ENCODE measurements around the gene IFFO2. TPM values are rescaled to one million over a fixed set of nuclear protein-coding genes. Genes with fewer than 3 reads are reported as not detected.

The IFFO2 gene
- total RNA-seq, 1 donor: 3.3 TPM

DNA sequence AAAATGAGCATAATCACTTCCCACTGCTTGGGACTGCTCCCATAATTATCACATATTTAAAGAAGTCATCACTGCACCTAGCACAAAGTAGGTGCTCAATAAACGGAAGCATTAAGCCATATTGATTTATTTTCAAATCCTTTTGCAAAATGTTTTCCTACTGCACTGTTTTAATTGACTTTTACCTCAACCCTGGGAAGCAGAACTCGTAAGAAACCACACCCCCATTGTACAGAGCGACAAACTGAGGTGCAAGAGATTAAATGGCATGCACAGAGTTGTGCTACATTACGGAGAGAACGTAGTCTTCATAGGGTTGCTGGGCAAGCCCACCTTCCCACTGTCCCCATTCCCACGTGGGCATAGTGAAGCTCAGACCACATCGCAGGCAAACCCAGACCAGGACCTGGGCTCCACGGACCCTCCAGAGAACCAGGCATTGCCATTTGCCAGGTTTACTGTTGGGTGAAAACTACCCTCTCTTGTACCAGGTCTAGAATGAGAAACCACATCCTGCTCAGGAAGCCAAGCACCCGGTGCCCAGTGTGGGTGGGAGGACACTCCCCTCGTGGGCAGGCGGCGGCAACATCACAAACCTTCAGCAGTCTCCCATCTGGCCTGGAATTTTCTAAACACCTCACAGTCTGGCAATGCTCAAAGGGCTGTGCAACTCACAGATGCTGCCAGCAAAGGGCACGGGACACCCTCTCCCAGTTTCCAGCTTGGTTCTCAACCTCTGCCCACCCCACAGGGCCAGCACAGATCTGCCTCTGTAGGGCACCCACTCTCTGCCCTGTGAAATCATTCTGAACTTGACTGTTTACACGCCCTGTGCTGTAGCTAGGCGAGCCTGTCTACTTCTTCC, 8.2 kb downstream of the IFFO2 start:
- TF ChIP-seq, protein P1, sequence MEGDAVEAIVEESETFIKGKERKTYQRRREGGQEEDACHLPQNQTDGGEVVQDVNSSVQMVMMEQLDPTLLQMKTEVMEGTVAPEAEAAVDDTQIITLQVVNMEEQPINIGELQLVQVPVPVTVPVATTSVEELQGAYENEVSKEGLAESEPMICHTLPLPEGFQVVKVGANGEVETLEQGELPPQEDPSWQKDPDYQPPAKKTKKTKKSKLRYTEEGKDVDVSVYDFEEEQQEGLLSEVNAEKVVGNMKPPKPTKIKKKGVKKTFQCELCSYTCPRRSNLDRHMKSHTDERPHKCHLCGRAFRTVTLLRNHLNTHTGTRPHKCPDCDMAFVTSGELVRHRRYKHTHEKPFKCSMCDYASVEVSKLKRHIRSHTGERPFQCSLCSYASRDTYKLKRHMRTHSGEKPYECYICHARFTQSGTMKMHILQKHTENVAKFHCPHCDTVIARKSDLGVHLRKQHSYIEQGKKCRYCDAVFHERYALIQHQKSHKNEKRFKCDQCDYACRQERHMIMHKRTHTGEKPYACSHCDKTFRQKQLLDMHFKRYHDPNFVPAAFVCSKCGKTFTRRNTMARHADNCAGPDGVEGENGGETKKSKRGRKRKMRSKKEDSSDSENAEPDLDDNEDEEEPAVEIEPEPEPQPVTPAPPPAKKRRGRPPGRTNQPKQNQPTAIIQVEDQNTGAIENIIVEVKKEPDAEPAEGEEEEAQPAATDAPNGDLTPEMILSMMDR (IDR thresholded peaks at IDR 0.05; ENCODE audit: insufficient read depth, low read length): no peak
- DNase-seq (ENCODE audit: low read depth): peak; percentile 34
- no peak overlapping the region for H3K4me3 ChIP-seq (ENCODE audit: low read depth, low read length)

DNA sequence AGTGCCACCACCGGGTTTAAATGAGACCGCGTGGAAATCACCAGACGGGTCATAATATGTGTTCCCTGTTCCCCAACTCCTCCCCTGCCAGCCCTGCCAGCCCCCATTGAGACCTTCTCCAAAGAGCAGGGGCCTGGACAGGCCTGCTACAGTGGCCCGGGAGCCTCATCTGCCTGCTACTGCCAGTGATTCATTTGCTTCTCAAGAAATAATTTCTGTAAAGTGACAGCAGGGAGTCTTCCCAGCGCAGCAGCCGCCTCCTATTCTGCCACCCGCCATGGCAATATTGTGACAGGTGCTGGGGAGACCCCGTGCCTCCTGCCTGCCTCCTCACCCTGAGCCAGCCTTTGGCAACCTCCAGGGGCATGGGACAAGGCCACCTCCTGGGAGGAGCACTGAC, 8.9 kb downstream of the IFFO2 start:
- no peak for DNase-seq (ENCODE audit: low read depth)
- H3K4me3 ChIP-seq (ENCODE audit: low read depth, low read length): no peak overlapping the region
- TF ChIP-seq, protein P1 (IDR thresholded peaks at IDR 0.05; ENCODE audit: insufficient read depth, low read length): no peak

DNA sequence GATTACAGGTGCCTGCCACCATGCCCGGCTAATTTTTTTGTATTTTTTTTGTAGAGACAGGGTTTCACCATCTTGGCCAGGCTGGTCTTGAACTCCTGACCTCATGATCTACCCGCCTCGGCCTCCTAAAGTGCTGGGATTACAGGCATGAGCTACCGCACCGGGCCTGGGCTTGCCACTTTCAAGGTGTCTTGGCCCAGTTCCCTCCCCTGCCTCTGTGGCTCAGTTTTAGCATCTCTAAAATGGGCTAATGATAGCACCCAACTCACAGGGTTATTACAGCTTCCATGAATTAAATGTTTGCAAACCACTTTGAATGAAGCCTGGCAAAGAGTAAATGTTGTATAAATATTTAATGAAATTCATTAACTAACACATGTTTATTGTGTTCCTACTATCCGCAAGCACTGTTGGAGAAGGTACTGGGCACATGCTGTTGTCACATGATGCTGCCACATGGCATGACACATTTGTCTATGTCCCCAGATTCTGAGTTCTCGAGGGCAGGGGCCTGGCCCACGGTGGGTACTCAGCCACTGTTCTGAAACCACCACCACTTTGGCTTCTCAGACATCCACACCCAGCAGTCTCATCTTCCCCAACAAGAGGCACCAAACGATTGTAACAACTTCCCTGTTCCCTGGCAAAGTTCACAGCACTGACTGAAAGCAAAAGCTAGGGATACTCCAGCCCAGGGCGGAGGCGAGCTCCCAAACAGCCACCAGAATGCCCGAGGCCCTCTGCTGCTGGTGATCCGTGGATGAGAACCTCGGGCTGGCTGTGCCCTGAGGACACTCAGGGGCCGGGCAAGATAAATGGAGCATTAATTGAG, 9.7 kb downstream of the IFFO2 start:
- no peak overlapping the region for H3K4me3 ChIP-seq (ENCODE audit: low read depth, low read length)
- DNase-seq (ENCODE audit: low read depth): no peak
- TF ChIP-seq, protein P1 (IDR thresholded peaks at IDR 0.05; ENCODE audit: insufficient read depth, low read length): no peak

GRCh38 chr1:18945401-18945849, 11.1 kb downstream of the IFFO2 start:
- TF ChIP-seq, protein P1 (IDR thresholded peaks at IDR 0.05; ENCODE audit: insufficient read depth, low read length): no peak
- no peak overlapping the region for H3K4me3 ChIP-seq (ENCODE audit: low read depth, low read length)
- no peak for DNase-seq (ENCODE audit: low read depth)

DNA sequence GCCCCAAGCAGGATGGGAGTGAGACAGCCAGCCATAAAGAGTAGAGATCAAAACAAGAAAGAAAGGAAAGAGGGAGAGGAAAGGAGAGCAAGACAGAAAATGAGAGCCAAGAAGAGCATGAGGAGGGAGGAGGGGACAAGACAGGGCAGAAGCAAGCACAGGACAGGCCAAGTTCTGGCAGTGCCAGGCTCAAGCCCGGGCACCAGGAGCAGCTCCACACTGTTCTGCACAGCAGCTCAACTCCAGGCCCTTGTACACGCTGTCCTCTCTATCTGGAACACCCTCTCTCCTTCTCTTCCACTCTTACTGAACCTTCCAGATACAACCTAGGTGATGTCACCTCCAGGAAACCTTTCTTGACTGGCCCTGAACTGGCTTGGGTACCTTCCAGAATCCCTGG, 11.7 kb downstream of the IFFO2 start:
- TF ChIP-seq, protein P1 (IDR thresholded peaks at IDR 0.05; ENCODE audit: insufficient read depth, low read length): no peak
- DNase-seq (ENCODE audit: low read depth): no peak
- no peak overlapping the region for H3K4me3 ChIP-seq (ENCODE audit: low read depth, low read length)

DNA sequence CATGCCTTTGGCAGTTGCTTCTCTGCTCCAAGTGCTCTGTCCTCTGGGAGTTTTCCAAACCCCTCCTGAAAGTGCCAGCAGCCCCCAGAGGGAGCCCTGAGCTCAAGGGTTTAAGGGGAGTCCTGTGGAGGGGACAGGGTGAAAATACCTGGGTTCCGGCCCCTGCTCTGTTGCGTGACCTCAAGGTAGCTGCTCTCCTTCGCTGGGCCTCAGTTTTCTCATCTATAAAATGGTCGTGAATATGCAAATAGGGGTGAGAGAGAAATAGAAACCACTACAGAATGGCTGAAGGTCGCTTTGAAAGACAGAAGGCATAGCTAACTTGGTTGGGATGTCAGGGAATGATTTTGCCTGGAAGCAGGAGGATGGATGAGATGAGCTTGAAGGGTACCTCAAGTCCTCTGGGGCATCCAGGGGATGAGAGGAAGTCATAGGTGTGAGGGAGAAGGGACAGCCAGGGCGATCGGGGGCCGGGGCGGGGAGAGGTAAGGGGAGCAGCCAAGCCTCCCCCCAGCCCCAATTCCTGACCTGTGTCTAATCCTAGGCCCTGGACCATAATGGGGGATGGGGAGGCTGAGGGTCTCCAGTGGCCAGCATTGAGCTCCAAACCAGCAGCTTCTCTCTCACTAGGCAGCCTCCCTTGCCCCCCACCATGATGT, 12.4 kb downstream of the IFFO2 start:
- TF ChIP-seq, protein P1 (IDR thresholded peaks at IDR 0.05; ENCODE audit: insufficient read depth, low read length): no peak
- H3K4me3 ChIP-seq (ENCODE audit: low read depth, low read length): no peak overlapping the region
- no peak for DNase-seq (ENCODE audit: low read depth)
